Measurements from ENCODE around the gene IGF2BP2.

DNA sequence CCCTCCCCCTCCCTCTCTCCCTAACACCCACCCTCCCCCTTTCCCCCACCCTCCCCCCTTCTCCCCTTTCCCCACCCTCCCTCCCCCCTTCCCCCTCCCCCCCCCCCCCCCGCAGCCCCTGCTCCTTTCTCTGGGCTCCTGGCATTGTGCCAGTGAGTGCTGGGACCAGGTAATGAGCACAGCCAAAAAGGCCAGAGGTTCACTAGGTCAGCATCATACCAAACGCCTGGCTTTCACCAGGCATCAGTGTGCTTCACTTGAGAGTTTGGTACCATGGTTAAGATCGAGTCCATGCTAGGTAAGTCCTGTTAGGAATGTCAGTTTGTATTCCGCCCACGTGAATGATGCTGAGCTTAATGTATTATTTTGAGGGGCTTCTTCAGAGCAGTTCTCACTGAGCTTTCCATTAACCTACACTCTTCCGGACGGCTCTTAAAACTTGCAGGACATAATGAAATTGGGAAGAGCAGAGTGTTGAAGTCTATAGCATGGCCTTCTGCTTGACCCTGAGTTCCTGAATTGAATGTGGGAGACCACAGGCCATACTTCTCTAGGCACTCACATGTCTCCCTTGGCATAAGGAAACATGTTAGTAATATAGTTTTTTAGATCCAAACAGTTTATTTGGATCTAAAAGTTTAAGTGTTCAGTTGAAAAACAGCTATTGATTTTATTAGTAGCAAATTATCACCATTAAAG is 193.2 kb downstream of the IGF2BP2 start:
- TF ChIP-seq EZH2phosphoT487 (IDR thresholded peaks at IDR 0.05) (no peak), EZH2 (IDR thresholded peaks at IDR 0.05) (no peak)
- TF ChIP-seq, protein P1, sequence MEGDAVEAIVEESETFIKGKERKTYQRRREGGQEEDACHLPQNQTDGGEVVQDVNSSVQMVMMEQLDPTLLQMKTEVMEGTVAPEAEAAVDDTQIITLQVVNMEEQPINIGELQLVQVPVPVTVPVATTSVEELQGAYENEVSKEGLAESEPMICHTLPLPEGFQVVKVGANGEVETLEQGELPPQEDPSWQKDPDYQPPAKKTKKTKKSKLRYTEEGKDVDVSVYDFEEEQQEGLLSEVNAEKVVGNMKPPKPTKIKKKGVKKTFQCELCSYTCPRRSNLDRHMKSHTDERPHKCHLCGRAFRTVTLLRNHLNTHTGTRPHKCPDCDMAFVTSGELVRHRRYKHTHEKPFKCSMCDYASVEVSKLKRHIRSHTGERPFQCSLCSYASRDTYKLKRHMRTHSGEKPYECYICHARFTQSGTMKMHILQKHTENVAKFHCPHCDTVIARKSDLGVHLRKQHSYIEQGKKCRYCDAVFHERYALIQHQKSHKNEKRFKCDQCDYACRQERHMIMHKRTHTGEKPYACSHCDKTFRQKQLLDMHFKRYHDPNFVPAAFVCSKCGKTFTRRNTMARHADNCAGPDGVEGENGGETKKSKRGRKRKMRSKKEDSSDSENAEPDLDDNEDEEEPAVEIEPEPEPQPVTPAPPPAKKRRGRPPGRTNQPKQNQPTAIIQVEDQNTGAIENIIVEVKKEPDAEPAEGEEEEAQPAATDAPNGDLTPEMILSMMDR (IDR thresholded peaks at IDR 0.05) = no peak
